Loucy (cell line): ENCODE data around the gene OSGIN1.

ENCODE experiments used
- H2AFZ ChIP-seq: fragments of 200-600 bp; sonication (generic); 2 replicates; pipeline ENCODE4 v1.6.0; 2016; ENCODE audit warnings: antibody characterized with exemption, mild to moderate bottlenecking, low read length, moderate library complexity
- H3F3A ChIP-seq: fragments of 200-600 bp; 2 replicates; pipeline ENCODE4 v1.6.0; 2016; ENCODE audit warnings: antibody characterized with exemption, low read depth, mild to moderate bottlenecking
- H3K27me3 ChIP-seq: fragments of 200-600 bp; sonication (generic); 2 replicates; pipeline ENCODE4 v1.6.1; 2014; ENCODE audit warnings: low read length, mild to moderate bottlenecking; ENCODE audit not compliant: insufficient read depth, poor library complexity, severe bottlenecking
- H3K36me3 ChIP-seq: fragments of 200-600 bp; sonication (generic); 2 replicates; pipeline ENCODE4 v1.6.1; 2016; ENCODE audit warnings: low read length; ENCODE audit not compliant: insufficient read depth
- H3K4me1 ChIP-seq: fragments of 200-600 bp; sonication (generic); 2 replicates; pipeline ENCODE4 v1.5.1; 2014; ENCODE audit warnings: low read length, mild to moderate bottlenecking; ENCODE audit not compliant: insufficient read depth, poor library complexity, severe bottlenecking
- H3K4me2 ChIP-seq: fragments of 200-600 bp; sonication (generic); 2 replicates; pipeline ENCODE4 v1.6.0; 2014; ENCODE audit warnings: antibody characterized with exemption, low read length, low read depth, mild to moderate bottlenecking; ENCODE audit not compliant: poor library complexity, severe bottlenecking
- H3K4me3 ChIP-seq: fragments of 200-600 bp; sonication (generic); 2 replicates; pipeline ENCODE4 v1.5.1; 2014; ENCODE audit warnings: low read length, mild to moderate bottlenecking, mixed read lengths; ENCODE audit not compliant: poor library complexity, severe bottlenecking
- H3K79me2 ChIP-seq: fragments of 200-600 bp; sonication (generic); 2 replicates; pipeline ENCODE4 v1.6.1; 2014; ENCODE audit warnings: low read length; ENCODE audit not compliant: insufficient read depth
- H3K9ac ChIP-seq: fragments of 200-600 bp; sonication (generic); 2 replicates; pipeline ENCODE4 v1.6.0; 2014; ENCODE audit warnings: mild to moderate bottlenecking, low read depth, low read length, moderate library complexity; ENCODE audit not compliant: poor library complexity, severe bottlenecking
- H3K9me2 ChIP-seq: fragments of 200-600 bp; sonication (generic); replicated peaks from 2 replicates; pipeline ENCODE4 v1.6.1; 2016; ENCODE audit warnings: low read depth, low read length, mixed read lengths
- H3K9me3 ChIP-seq: fragments of 200-600 bp; sonication (generic); 2 replicates; pipeline ENCODE4 v1.6.1; 2014; ENCODE audit warnings: mild to moderate bottlenecking, antibody characterized with exemption, low read length, low read depth; ENCODE audit not compliant: insufficient read depth
- H4K20me1 ChIP-seq: fragments of 200-600 bp; sonication (generic); 2 replicates; pipeline ENCODE4 v1.6.0; 2014; ENCODE audit warnings: antibody characterized with exemption, low read length, mild to moderate bottlenecking; ENCODE audit not compliant: insufficient read depth, poor library complexity, severe bottlenecking
- CTCF ChIP-seq: fragments of 200-600 bp; sonication (generic); conservative IDR thresholded peaks from 2 replicates; pipeline ENCODE4 v1.5.1; 2014; ENCODE audit warnings: mild to moderate bottlenecking, antibody characterized with exemption, low read length
- EZH2phosphoT487 ChIP-seq: fragments of 200-600 bp; IDR thresholded peaks from 2 replicates; pipeline ENCODE4 v1.6.1; 2018; ENCODE audit warnings: antibody characterized with exemption, mild to moderate bottlenecking, moderate library complexity, borderline replicate concordance

OSGIN1 gene

GRCh38 chr16:83930730-83931500 lies 22.1 kb upstream of the OSGIN1 start:
- TF ChIP-seq CTCF (no peak), EZH2phosphoT487 (no peak)
- H3F3A ChIP-seq, result no peaks in the 10 kb centered on the region
- H3K4me1 ChIP-seq, result no peaks in the 10 kb centered on the region
- no peaks in the 10 kb centered on the region for H3K9me2 ChIP-seq
- no peaks in the 10 kb centered on the region for H3K9me3 ChIP-seq
- no peak overlapping the region for H3K4me2 ChIP-seq
- no peaks in the 10 kb centered on the region for H3K79me2 ChIP-seq
- no peaks in the 10 kb centered on the region for H4K20me1 ChIP-seq
- no peak overlapping the region for H3K9ac ChIP-seq
- H2AFZ ChIP-seq, result no peak overlapping the region
- no peaks in the 10 kb centered on the region for H3K27me3 ChIP-seq
- H3K4me3 ChIP-seq, result no peak overlapping the region
- H3K36me3 ChIP-seq, result no peaks in the 10 kb centered on the region

- H3K27me3 ChIP-seq, result no peaks in the 10 kb centered on the region
- no peaks in the 10 kb centered on the region for H3K4me1 ChIP-seq
- no peak overlapping the region for H3K4me2 ChIP-seq
- no peaks in the 10 kb centered on the region for H3K9me2 ChIP-seq
- no peaks in the 10 kb centered on the region for H3F3A ChIP-seq
- no peaks in the 10 kb centered on the region for H4K20me1 ChIP-seq
- H3K36me3 ChIP-seq, result no peaks in the 10 kb centered on the region
- TF ChIP-seq EZH2phosphoT487, result no peak
- TF ChIP-seq CTCF, result no peak
- H3K9ac ChIP-seq, result no peak overlapping the region
- no peak overlapping the region for H2AFZ ChIP-seq
- H3K9me3 ChIP-seq, result no peaks in the 10 kb centered on the region
- H3K79me2 ChIP-seq, result no peaks in the 10 kb centered on the region
- no peak overlapping the region for H3K4me3 ChIP-seq
These were observed 21.5 kb upstream of the OSGIN1 start for GRCh38 chr16:83931556-83931955.

DNA sequence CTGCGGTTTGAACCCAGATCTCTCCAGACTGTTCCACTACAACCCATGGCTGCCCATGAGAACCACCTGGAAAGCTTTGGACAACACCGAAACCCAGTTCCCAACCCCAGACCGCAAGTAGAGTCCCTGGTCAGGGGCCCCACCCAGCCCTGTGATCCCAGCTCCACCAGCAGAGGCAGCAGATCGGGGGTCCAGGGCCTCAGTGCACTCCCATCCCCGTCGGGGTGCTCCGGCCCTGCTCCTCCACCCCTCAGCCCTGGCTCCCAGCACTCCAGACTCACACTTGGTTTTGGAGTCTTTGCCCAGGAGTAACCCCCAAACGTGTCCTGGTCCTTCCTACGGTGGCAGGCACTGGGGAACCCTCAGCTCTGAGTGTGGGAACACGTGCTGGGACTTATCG lies 20.7 kb upstream of the OSGIN1 start:
- no peak overlapping the region for H2AFZ ChIP-seq
- H3K4me3 ChIP-seq, result no peak overlapping the region
- no peaks in the 10 kb centered on the region for H3K79me2 ChIP-seq
- no peaks in the 10 kb centered on the region for H3K4me1 ChIP-seq
- no peak overlapping the region for H3K4me2 ChIP-seq
- TF ChIP-seq EZH2phosphoT487 (no peak), CTCF (no peak)
- H3K9ac ChIP-seq, result no peak overlapping the region
- no peaks in the 10 kb centered on the region for H3K9me3 ChIP-seq
- H3K27me3 ChIP-seq, result no peaks in the 10 kb centered on the region
- H4K20me1 ChIP-seq, result no peaks in the 10 kb centered on the region
- no peaks in the 10 kb centered on the region for H3K9me2 ChIP-seq
- H3K36me3 ChIP-seq, result no peaks in the 10 kb centered on the region
- H3F3A ChIP-seq, result no peaks in the 10 kb centered on the region
